ENCODE results near the gene CWC25. TPM values are rescaled to one million over a fixed set of nuclear protein-coding genes. Genes with fewer than 3 reads are reported as not detected.
A peak's percentile ranks its signal among the peaks of the same experiment; 100 is the strongest.

CWC25 gene
- total and polyA plus RNA-seq, 2 of the 13 experiments (the other 11 are each of a cell fraction or from before 2014, with no cell fraction given) = 15.6 to 22.7 TPM

GRCh38 chr17:38873640-38874380 lies 48.7 kb upstream of the CWC25 start (continued):
- TF ChIP-seq ELF4 (CRISPR knock-in tag; IDR thresholded peaks at IDR 0.05; ENCODE audit: borderline replicate concordance) (no peak), PBX3 (CRISPR knock-in tag; IDR thresholded peaks at IDR 0.05; ENCODE audit: borderline replicate concordance) (no peak), ZNF124 (CRISPR knock-in tag; IDR thresholded peaks at IDR 0.05) (no peak), SIX4 (CRISPR knock-in tag; IDR thresholded peaks at IDR 0.05) (no peak), ZNF251 (CRISPR knock-in tag; IDR thresholded peaks at IDR 0.05) (no peak), ZNF180 (CRISPR knock-in tag; IDR thresholded peaks at IDR 0.05; ENCODE audit: borderline replicate concordance, low read depth) (no peak), PTBP1 (IDR thresholded peaks at IDR 0.05; ENCODE audit: low read depth, low read length, poor library complexity, severe bottlenecking) (no peak), HNRNPK (IDR thresholded peaks at IDR 0.05; ENCODE audit: low read depth, low read length, poor library complexity, severe bottlenecking) (no peak), TOPORS (CRISPR knock-in tag; IDR thresholded peaks at IDR 0.05) (no peak), ZNF558 (CRISPR knock-in tag; IDR thresholded peaks at IDR 0.05; ENCODE audit: borderline replicate concordance) (no peak), GTF2F1 (IDR thresholded peaks at IDR 0.05; ENCODE audit: low read length) (no peak), SP2 (CRISPR knock-in tag; IDR thresholded peaks at IDR 0.05) (no peak), ETV5 (CRISPR knock-in tag; IDR thresholded peaks at IDR 0.05; ENCODE audit: borderline replicate concordance) (0 out of 2 replicates have a peak, but pooled peaks have one; percentile 8), GMEB2 (CRISPR knock-in tag; IDR thresholded peaks at IDR 0.05; ENCODE audit: low read depth) (no peak), XBP1 (CRISPR knock-in tag; IDR thresholded peaks at IDR 0.05) (no peak), PLSCR1 (CRISPR knock-in tag; IDR thresholded peaks at IDR 0.05; ENCODE audit: borderline replicate concordance) (no peak), ARNT (IDR thresholded peaks at IDR 0.05) (no peak), SRY (CRISPR knock-in tag; IDR thresholded peaks at IDR 0.05) (no peak), FOSL2 (CRISPR knock-in tag; IDR thresholded peaks at IDR 0.05) (peak; percentile 42), RXRA (CRISPR knock-in tag; IDR thresholded peaks at IDR 0.05) (no peak), HOXA3 (CRISPR knock-in tag; IDR thresholded peaks at IDR 0.05) (no peak), ZNF280D (CRISPR knock-in tag; IDR thresholded peaks at IDR 0.05) (no peak), EZH2 (conservative IDR thresholded peaks at IDR 0.05; ENCODE audit: low read depth, low read length) (no peak), RFXANK (CRISPR knock-in tag; IDR thresholded peaks at IDR 0.05) (no peak), MATR3 (CRISPR knock-in tag; IDR thresholded peaks at IDR 0.05) (no peak), KDM5B (CRISPR knock-in tag; IDR thresholded peaks at IDR 0.05; ENCODE audit: borderline replicate concordance) (no peak; the same call in 1 of the 2 replicates)

Data from HepG2 (cell line).